ENCODE results near the gene FGGY.
"Not testable (repeated sequence)": the region's sequence is repeated elsewhere in the genome, so short reads cannot be mapped to it uniquely, and the experiment has no call there.

FGGY gene

GRCh38 chr1:59492500-59492899, 195.6 kb downstream of the FGGY start:
- FAIRE-seq = no peak

- FAIRE-seq = no peak
Observed at GRCh38 chr1:59494145-59494833, 197.4 kb downstream of the FGGY start.

GRCh38 chr1:59496156-59496555, 199.3 kb downstream of the FGGY start:
- FAIRE-seq = not testable (repeated sequence)

DNA sequence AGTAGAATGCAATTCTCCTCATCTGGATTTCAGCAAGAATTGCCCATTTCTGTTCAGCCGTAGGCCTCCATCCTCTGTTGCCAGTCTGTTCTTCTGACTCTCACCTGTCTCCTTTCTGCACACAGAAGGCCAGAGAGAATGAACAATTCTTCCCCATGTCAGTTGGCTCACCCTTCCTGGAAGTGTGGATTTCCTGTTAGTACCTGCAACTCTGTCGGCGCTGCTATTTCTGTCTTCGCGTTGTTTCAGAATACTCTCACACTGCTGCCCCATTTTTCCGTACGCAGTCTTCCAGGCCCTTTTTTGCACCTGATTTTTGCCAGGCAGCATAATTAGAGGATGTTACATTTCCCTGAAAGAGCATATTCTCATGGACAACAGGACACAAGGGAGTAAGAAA, 200.7 kb downstream of the FGGY start:
- FAIRE-seq = no peak

DNA sequence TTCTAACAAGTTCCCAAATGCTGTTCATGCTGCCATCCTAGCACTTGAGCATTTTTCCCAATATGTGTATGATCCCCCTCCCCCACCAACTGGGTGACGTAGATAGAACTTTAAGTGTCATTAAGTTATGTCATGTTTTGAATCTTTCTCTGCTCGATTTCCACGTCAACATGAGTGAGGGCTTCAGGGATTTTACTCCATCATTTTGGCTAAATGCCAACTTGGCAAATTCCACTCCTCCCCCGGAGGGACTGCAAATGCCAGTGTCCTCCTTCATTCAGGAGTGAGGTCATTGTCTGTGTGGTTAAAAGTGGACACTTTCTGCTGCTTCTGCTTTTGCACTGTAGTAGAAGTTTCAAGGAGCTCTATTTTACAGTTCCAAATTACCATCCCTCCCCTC, 201.7 kb downstream of the FGGY start:
- FAIRE-seq = no peak

DNA sequence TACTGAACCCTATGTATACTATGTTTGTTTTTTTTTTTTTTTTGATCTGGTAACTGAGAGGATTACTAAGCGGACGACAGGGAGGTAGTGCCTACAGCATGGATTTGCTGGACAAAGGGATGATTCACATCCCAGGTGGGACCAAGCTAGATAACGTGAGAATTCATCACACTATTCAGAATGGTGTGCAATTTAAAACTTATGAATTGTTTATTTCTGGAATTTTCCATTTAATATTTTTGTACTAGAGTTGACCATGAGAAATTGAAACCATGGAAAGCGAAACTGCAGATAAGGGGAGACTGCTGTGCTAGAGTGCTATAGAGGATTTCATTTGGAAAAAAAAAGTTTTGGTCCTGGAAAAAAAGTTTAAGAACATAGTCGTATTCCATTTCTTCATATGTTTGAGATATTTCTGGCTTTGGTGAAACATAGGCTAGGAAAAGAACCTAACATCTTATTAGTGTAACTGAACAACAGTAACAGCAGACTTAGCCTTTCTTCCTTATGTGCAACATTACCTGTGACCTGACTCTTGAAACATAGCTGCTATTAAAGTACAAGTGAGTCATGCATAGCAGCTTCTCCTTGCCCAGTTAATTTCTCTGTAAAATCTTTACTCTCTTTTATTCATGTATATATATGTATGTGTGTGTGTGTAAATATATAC, 202.5 kb downstream of the FGGY start:
- no peak for FAIRE-seq

DNA sequence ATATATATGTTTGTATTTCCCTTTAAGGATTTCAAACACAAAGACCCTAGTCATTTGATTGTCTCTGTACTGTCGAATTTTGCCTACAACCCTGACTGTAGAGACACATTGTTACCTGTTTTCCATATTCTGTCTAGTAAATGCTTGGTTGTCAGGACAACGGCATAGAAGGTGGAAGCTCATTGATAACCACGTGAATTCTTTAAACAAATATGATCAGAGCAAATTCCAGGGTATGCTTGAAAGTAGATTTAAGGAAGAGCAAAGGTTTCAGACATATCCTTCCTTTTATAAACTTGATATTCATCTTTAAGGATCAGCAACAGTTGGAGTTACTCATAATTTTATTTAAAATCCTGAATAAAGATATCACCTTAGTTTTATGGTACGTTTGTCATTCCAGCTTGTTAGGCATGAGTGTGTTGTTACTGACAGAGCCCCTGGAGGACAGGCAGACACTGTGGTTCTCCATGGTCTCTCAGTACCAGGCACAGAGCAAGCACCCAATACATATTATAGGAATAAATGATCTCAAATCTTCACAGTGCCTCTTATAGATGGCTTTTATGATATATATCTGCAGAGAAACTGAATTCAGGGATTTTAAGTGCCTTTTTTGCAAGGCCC, 203.2 kb downstream of the FGGY start:
- no peak for FAIRE-seq

DNA sequence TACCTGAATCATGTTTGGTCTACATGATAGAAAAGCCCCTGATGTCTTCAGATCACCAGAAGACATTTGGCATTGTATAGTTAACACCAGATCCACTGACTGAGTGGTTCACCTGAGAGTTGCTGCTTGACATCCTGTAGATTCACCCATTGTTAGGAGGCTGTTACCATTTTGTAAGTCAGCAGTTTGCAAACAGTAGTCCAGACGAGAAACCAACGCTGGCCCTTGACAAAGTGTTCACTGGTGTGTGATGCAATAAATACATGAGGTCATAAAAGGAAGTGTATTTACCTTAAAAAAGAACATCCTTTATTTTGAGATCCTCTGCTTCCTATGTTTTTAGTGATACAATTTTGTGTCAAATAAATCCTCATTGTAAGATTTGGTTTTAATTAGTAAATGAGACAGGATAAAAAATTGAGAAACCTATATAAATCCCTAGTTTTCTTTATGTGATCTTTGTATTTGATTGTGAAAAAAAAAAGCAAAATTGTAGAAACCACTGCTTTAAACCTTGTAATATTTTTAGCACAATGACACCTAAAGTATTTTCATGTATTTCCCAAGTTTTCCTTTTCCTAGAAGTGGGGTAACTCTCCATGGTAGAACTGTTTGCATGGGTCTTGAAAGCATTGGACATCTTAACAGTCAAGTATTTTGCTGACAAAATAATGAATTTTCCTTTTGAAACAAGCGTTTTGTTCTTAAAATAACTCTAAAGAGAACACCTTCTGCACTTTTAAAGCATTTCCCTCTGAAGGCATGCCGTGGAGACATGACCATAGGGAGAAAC, 204.3 kb downstream of the FGGY start:
- no peak for FAIRE-seq

DNA sequence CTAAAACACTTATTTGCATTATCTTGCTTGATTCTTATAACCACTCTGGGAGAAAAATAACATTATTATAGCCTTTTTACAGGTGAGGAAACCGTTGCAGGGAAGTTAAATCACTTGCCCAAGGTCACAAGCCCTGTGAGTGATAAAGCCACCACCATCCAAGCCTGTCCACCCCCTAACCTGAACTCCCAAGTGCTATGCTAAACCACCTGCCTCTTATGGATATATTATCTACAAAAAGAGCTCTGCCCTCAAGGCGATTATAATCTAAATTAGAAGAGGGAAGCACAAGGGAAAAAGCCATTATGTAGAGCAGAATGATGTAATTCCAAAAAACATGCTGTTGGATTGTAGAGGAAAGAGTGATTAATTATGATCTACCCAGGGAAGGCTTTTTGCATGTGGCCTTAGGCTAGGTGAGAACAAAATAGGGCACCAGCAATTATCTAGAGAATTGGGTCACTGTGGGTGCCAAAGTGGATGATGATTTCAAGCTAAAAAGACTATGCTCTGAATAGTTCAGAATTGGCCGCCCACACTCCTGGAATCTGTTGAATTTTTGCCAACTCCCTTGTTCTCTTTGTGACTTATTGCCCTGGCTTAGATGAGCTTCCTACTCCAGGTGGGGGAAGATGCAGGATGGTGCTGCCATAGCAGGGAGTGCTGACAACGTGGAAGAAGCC, 205.3 kb downstream of the FGGY start:
- FAIRE-seq = no peak

- no peak for FAIRE-seq
Observed at GRCh38 chr1:59504276-59504675, 207.4 kb downstream of the FGGY start.

GRCh38 chr1:59505596-59506028, 208.7 kb downstream of the FGGY start:
- no peak for FAIRE-seq

DNA sequence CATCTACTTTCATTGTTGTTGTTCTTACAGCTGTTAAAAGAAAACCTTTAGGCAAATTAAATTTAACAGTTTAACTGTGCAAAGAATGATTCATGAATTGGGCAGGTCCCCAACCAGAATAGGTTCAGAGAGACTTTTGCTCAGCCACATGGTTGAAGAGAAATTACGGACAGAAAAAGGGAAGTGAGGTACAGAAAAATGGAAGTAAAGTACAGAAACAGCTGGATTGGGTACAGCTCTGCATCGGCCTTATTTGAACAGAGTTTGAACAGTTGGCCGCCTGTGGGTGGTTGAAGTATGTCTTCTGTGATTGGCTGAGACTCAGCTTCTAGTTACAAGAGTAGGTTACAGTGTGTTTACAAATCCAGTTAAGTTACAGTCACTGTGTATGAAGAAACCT, 210.1 kb downstream of the FGGY start:
- FAIRE-seq = no peak

- no peak for FAIRE-seq
Observed at GRCh38 chr1:59509341-59509875, 212.5 kb downstream of the FGGY start.

DNA sequence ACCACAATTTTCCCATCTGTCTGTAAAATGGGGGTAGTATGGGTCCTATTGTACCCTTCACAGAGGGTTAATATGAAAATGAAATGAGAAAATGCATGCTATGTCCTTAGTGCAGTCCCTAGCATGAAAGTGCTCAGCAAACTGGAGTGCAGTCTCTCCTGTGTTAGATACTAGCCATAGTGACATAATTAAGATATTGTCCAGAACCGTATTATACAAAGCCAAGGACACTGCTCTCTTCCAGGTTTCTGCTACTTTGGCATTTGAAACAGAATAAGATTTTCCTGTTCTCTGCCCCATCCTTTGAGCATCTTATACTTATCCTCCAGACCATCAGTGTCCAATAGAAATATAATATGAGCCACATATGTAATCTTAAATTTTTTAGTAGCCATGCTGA, 213.4 kb downstream of the FGGY start:
- FAIRE-seq = no peak

- FAIRE-seq = no peak
Observed at GRCh38 chr1:59511476-59512465, 214.9 kb downstream of the FGGY start.

DNA sequence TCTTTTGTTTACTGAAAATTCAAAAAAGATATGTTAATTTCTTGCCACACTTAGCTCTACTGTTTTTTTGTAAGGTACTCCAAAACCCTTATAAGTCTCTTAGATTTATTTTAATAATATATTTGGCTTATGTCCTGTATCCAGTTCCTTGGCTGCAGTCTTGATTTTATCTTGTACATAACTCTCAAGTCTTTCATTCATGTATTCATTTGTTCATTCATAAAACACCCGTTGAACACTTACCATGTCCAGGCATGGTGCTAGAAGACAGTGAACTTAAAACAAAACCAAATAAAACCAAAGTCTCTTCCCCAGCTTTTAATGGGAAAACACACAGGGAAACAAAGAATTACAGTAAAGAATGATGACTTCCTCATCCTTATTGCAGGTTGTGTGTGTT, 215.8 kb downstream of the FGGY start:
- no peak for FAIRE-seq

- FAIRE-seq = no peak
Observed at GRCh38 chr1:59514061-59514909, 217.4 kb downstream of the FGGY start.

DNA sequence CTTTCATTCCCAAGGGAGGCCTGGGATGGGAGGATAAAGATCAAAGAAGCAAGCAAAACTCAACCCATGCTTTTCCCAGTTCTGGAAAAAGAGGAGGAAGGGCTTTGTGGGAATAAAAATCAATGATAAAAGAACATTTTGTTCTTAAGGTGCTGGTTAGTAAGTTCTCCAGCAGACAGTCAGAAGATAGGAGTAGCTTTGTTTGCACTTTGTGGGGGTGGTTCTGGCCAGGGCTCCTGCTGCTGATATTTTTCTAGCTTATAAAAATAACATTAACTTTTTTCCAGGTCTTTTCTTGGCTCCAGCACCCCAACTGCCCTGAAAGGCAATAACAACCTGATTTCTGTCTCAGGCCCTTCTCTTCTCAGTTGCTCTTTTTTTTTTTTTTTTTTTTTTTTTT, 220.0 kb downstream of the FGGY start:
- no peak for FAIRE-seq

GRCh38 chr1:59520194-59520593, 223.3 kb downstream of the FGGY start:
- FAIRE-seq = no peak

GRCh38 chr1:59520827-59521418, 224.0 kb downstream of the FGGY start:
- FAIRE-seq = no peak

Data from A204.1 (cell line).